Sigmoid colon (tissue), 4 donors: ENCODE data around the gene PARS2.

Source experiments
- CTCF ChIP-seq, 4 experiments: fragments of 450-650 bp in 3 of 4; fragments of 200-600 bp in 1 of 4; IDR thresholded peaks; one replicate each; pipeline ENCODE4 v1.5.1; 2016 to 2019; ENCODE audit warnings: antibody characterized with exemption in 4 of 4, mild to moderate bottlenecking in 3 of 4, moderate library complexity in 2 of 4
- EP300 ChIP-seq, 4 donors: sonication (generic); formaldehyde crosslinking; IDR thresholded peaks; one replicate each; pipeline ENCODE4 v1.6.1; 2017; ENCODE audit warnings: antibody characterized with exemption in 4 of 4
- POLR2A ChIP-seq, 2 donors: fragments of 450-650 bp; IDR thresholded peaks; one replicate each; pipeline ENCODE4 v1.6.1; 2016; ENCODE audit warnings: antibody characterized with exemption in 2 of 2, mild to moderate bottlenecking in 2 of 2, moderate library complexity in 2 of 2
- POLR2AphosphoS5 ChIP-seq, 4 donors: sonication (generic); formaldehyde crosslinking; IDR thresholded peaks; one replicate each; pipeline ENCODE4 v1.6.1; 2017; ENCODE audit warnings: antibody characterized with exemption in 4 of 4

GRCh38 chr1:54757833-54758232 is 6.5 kb downstream of the PARS2 start:
- no peak for TF ChIP-seq CTCF (IDR thresholded peaks at IDR 0.05)
- no peak for TF ChIP-seq POLR2AphosphoS5 (IDR thresholded peaks at IDR 0.05)
- no peak for TF ChIP-seq POLR2A (IDR thresholded peaks at IDR 0.05)
- TF ChIP-seq EP300 (IDR thresholded peaks at IDR 0.05), result no peak
